Stimulated activated CD8-positive, alpha-beta memory T cell treated with anti-CD3 and anti-CD28 coated beads, Interleukin-12 subunit alpha, Interleukin-12 subunit beta, amount 100 ng/mL, for 1 hour (primary cell): ENCODE measurements around the gene RCCD1.

ENCODE experiments used
- DNase-seq: peaks from one replicate; pipeline ENCODE4 v3.0.0-alpha.2; 2020; ENCODE audit warnings: low read depth

Gene RCCD1

DNA sequence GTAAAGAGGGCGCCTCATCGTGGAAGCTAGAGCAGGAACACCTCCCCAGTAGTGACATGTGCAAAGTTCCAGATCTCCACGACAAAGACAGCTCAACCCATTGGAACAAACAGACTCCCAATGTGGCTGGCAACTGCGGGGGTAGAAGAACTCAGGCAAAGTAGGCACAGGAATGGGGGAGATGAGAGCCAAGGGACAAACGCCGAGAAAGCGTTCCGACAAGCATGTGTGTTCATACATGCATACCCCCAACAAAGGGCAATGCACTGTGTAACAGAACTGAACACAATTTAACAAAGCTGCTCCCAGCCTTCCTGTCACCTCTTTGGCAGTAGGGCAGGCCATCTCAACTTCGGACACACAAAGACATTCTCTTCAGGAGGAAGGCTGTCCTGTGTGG, 11.6 kb downstream of the RCCD1 start:
- no peak for DNase-seq

DNA sequence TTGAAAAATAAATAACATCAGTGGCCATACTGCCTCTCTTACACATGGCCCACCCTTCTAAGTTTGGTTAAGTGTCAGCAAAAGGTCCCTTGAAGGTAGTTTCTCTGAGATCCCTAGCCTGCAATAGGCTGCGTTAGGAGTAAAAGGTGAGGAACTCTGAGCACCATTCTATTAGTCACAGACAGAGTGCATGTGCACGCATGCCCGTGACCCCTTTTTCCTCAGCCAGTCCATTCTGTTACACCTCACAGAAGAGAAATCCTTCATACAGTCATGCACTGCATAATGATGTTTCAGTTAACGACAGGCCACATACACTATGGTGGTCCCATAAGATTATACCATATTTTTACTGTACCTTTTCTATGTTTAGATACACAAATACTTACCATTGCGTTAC, 12.5 kb downstream of the RCCD1 start:
- DNase-seq: no peak

- no peak for DNase-seq
Measured at GRCh38 chr15:90968434-90968833, 13.8 kb downstream of the RCCD1 start.

DNA sequence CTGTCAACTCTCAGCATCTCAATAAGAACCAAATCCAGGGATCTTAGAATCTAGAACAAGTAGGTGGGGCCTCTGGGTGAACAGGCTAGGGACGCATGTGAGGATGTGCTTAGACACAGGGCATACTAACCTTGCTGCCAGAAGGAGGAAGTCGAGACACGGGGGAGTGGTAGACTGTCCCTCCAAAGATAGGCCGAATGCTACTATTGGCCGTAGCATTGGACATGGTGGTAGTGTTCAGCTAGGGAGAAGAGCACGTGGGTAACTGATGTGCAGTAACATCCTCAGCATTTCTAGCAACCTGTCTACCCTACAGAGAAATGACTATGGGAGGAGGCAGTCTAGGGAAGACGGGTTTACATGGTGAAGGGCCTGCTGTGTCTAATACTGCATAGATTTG, 15.6 kb downstream of the RCCD1 start:
- DNase-seq: no peak

- DNase-seq: no peak
Measured at GRCh38 chr15:90972133-90972532, 17.4 kb downstream of the RCCD1 start.

- DNase-seq: no peak
Measured at GRCh38 chr15:90974216-90974615, 19.5 kb downstream of the RCCD1 start.

DNA sequence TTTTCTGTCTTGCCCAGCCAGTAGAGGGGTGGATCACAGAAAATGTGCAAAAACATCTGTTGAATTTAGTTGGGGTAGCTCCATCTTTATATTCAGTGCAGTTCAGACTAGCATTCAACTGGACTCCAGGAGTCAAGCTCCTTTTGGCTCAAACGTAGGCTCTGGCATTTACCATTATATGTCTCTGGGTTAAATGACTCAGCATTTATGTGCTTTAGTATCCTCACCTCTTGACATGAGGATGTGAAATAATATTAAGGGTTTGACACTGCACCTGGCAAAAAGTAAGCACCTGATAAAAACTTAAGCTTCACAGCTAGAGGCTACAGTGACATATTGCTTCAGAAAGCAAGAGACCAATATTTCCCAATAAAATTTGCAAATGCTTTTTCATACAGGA, 24.9 kb downstream of the RCCD1 start:
- no peak for DNase-seq

GRCh38 chr15:90981681-90982080, 27.0 kb downstream of the RCCD1 start:
- DNase-seq: no peak

DNA sequence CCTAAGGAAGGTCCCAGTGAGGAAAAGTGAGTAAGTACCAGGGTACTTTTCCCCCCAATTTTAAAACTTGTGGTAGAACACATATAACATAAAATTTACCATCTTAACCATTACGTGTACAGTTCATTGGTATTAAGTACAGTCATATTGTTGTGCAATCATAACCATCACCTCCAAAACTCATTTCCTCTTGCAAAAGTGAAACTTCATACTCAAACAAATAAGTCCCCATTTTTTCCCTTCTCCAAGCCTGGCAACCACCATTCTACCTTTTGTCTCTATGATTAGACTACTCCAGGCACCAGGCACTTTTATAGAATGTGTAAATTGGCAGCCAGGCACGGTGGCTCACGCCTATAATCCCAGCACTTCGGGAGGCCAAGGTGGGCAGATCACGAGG, 27.5 kb downstream of the RCCD1 start:
- DNase-seq: no peak

DNA sequence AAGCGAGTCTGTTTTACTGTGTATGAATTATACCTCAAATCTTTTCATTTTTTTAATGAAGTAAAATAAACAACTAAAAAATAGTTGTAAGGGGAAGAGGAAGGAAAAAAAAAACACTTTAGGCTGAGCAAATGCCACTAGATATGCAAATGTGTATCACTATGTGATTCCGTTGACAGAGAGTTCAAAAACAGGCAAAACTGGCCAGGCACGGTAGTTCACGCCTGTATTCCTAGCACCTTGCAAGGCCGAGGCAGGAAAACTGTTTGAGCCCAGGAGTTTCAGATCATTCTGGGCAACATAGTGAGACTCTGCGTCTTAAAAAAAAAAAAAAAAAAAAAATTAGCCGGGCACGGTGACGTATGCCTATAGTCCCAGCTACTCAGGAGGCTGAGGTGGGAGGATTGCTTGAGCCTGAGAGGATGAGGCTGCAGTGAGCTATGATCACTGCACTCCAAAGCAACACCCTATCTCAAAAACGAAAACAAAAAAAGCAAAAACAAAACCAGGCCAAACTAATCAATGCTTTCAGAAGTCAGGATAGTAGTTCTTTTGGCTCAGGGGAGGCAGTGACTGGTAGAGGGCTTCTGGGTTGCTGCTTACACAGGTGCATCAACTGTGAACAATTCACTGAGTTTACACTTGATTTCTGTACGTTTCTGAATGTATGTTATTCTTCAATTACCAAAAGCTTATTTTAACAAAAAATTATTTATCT, 32.3 kb downstream of the RCCD1 start:
- DNase-seq: no peak

DNA sequence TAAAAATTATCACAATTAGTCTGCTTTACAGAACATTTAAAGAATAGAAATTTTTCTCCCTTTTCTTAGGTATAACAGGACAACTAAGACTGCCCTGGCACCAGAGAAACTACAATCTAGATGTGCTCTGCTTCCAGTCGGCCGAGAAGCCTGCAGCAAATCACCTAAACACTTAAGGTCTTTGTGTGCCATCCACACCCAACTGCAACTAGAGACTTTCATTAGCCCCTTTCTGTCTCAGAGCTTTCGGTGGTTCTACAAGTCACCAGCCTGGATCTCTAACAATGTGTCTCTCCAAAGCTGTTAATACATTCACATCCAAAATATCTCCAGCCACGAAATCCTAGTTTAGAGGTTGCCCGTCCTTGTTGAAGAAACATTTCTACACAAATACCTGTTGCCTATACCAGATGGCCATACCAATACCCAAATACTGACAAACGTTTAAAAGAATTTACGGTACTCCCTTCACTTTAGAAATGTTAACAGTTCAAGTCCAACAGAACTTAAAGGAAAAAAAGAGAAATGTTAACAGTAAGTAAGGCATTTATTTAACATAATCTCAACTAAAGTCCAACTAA, 33.0 kb downstream of the RCCD1 start:
- no peak for DNase-seq

DNA sequence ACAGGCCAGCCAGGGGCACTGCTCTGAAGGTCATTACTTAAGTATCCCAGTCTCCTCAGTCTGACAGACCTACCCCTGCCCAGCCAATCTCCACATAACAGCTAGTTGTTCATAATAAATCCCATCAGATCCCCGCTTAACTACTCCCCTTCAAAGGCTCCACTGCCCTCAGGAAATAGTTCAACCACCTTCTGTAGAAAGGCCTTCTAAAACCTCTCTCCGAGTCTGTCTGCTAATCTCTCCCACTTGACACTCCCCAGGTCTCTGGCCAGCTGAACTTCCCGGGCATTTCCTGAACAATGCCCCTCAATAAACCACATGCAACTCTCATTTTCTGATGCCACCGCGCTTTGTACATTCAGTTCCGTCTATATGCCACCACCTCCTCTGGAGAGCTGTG, 33.6 kb downstream of the RCCD1 start:
- DNase-seq: no peak

DNA sequence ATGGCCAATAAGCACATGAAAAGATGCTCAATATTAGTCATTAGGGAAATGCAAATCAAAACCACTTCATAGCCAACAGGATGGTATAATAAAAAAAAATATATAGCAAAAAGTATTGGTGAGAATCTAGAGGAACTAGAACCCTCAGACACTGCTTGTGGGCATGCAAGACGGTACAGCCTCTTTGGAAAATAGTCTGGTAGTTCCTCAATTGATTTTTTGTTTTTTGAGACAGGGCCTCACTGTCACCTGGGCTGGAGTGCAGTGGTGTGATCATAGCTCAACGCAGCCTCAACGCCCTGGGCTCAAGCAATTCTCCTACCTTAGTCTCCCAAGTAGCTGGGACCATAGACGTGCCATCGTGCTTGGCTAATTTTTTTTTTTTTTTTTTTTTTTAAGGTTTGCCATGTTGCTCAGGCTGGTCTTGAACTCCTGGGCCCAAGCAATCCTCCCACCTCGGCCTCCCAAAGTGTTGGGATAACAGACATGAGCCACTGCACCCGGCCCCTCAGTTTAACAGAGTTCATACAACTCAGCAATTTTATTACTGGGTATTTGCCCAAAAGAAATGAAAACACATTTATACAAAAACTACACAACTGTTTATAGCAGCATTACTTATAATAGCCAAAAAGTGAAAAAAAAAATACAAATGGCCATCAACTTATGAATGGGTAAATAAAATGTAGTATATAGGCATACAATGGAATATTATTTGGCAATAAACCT, 34.5 kb downstream of the RCCD1 start:
- no peak for DNase-seq

DNA sequence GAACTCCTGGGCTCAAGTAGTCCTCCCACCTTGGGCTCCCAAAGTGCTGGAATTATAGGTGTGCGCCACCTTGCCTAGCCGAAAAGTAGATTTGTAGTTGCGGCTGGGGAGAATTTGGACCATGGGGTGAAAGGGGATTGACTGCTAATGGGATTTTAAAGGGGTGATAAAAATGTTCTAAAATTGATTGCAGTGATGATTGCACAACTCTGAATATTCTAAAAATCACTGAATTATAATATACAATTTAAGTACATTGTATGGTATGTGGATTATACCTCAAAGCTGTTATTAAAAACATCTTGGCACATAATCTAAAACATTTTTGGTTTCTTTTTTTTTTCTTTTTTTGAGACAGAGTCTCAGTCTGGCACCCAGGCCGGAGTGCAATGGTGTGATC, 35.8 kb downstream of the RCCD1 start:
- DNase-seq: no peak

- no peak for DNase-seq
Measured at GRCh38 chr15:90991587-90992285, 37.1 kb downstream of the RCCD1 start.

GRCh38 chr15:90994059-90994416, 39.4 kb downstream of the RCCD1 start:
- no peak for DNase-seq

GRCh38 chr15:90994417-90995311, 40.0 kb downstream of the RCCD1 start, which contains the start of gene PRC1:
TSS of gene PRC1 (minus strand) at chr15:90994535. CDS start at chr15:90994417, 118 bp downstream.
- peak; percentile 97 for DNase-seq

DNA sequence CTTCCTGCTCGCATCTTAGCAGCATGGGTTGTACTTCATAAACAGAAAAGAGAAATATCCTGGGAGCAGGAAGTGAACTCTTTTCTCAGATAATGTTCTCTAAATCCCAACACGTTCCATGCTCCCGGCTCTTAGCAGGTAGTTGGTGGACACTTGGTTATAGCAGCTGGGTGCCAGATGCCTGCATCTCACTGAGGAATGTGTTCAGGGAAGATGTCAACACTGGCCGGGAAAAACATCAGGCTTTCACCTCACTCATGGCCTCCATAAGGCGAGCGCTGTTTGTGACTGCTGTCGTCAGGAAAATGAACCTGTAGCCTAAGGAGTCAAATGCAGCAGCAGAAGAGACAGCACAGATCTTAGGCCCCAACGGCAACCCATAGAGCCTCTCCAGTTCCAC, 44.1 kb downstream of the RCCD1 start:
- no peak for DNase-seq

- DNase-seq: no peak
Measured at GRCh38 chr15:91001209-91001608, 46.5 kb downstream of the RCCD1 start.

DNA sequence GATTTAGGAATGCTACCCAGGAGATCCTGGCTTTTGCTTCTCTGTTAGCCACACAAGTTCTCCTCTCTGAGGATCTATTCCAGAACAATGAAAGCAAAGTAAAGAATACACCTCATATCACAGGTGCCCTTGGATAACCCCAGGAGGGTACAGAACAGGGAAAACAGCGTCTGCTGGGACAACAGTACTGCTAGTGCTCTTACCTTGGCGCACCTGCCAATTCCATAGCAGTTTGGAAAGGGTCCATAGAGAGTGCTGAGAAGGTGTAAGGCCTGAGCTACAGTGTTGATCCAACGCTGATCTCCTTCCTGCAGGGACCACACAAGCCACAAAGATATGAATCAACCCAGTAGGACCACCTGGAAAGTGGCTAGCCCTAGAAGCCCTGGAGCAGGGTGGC, 52.6 kb downstream of the RCCD1 start:
- DNase-seq: no peak
